ENCODE measurements around the gene BCORL1. TPM values are rescaled to one million over a fixed set of nuclear protein-coding genes. Genes with fewer than 3 reads are reported as not detected.

The BCORL1 gene
- total RNA-seq, 1 donor from 2014 or later = 10.3 TPM

GRCh38 chrX:130030826-130031225, 48.4 kb downstream of the BCORL1 start:
- H3K27me3 ChIP-seq = no peaks in the 10 kb centered on the region
- DNase-seq (ENCODE audit: low spot score in 2 of 2) = no peak
- no peak overlapping the region for H3K4me3 ChIP-seq
- H3K27ac ChIP-seq = no peak overlapping the region
- H3K9me3 ChIP-seq = no peaks in the 10 kb centered on the region
- H3K36me3 ChIP-seq = peaks cover 14 to 22% of the 10 kb centered on the region in 2 donors
- intact Hi-C loops (cut with DNase I) = no loop called here
- no peak for TF ChIP-seq CTCF (IDR thresholded peaks at IDR 0.05)
- no peaks in the 10 kb centered on the region for H3K4me1 ChIP-seq

GRCh38 chrX:130032552-130032951, 50.1 kb downstream of the BCORL1 start:
- intact Hi-C loops (cut with DNase I) = no loop called here
- no peak overlapping the region for H3K4me3 ChIP-seq
- H3K9me3 ChIP-seq = no peaks in the 10 kb centered on the region
- H3K36me3 ChIP-seq = peaks cover 24% of the 10 kb centered on the region in 2 donors
- DNase-seq (ENCODE audit: low spot score in 2 of 2) = no peak
- no peaks in the 10 kb centered on the region for H3K27me3 ChIP-seq
- no peak for TF ChIP-seq CTCF (IDR thresholded peaks at IDR 0.05)
- H3K4me1 ChIP-seq = no peaks in the 10 kb centered on the region
- no peak overlapping the region for H3K27ac ChIP-seq

- Histone ChIP-seq H3K27ac (no peak overlapping the region), H3K4me3 (no peak overlapping the region), H3K27me3 (no peaks in the 10 kb centered on the region), H3K9me3 (no peaks in the 10 kb centered on the region), H3K4me1 (no peaks in the 10 kb centered on the region), H3K36me3 (peaks cover 36 to 39% of the 10 kb centered on the region in 2 donors)
- DNase-seq (ENCODE audit: low spot score in 2 of 2) = no peak
- TF ChIP-seq CTCF (IDR thresholded peaks at IDR 0.05) = no peak
- intact Hi-C loops (cut with DNase I) = no loop called here
Observed at GRCh38 chrX:130034178-130034577, 51.7 kb downstream of the BCORL1 start.

- no peaks in the 10 kb centered on the region for H3K27me3 ChIP-seq
- no peak overlapping the region for H3K27ac ChIP-seq
- H3K36me3 ChIP-seq = peaks cover 42 to 50% of the 10 kb centered on the region in 2 donors
- intact Hi-C loops (cut with DNase I) = no loop called here
- no peaks in the 10 kb centered on the region for H3K4me1 ChIP-seq
- no peak overlapping the region for H3K4me3 ChIP-seq
- TF ChIP-seq CTCF (IDR thresholded peaks at IDR 0.05) = no peak
- no peak for DNase-seq (ENCODE audit: low spot score in 2 of 2)
- no peaks in the 10 kb centered on the region for H3K9me3 ChIP-seq
Observed at GRCh38 chrX:130039847-130040246, 57.4 kb downstream of the BCORL1 start.

- Histone ChIP-seq H3K4me1 (no peaks in the 10 kb centered on the region), H3K27ac (no peak overlapping the region), H3K36me3 (peaks cover 15 to 57% of the 10 kb centered on the region in 2 donors), H3K27me3 (no peaks in the 10 kb centered on the region), H3K4me3 (no peak overlapping the region), H3K9me3 (no peaks in the 10 kb centered on the region)
- intact Hi-C loops (cut with DNase I) = no loop called here
- TF ChIP-seq CTCF (IDR thresholded peaks at IDR 0.05) = no peak
- no peak for DNase-seq (ENCODE audit: low spot score in 2 of 2)
Observed at GRCh38 chrX:130047416-130047815, 65.0 kb downstream of the BCORL1 start.

- H3K36me3 ChIP-seq = peaks cover 22 to 65% of the 10 kb centered on the region in 2 donors
- no peak for TF ChIP-seq CTCF (IDR thresholded peaks at IDR 0.05)
- no peak overlapping the region for H3K4me3 ChIP-seq
- H3K27me3 ChIP-seq = no peaks in the 10 kb centered on the region
- intact Hi-C loops (cut with DNase I) = no loop called here
- H3K4me1 ChIP-seq = no peaks in the 10 kb centered on the region
- H3K27ac ChIP-seq = no peak overlapping the region
- DNase-seq (ENCODE audit: low spot score in 2 of 2) = no peak
- no peaks in the 10 kb centered on the region for H3K9me3 ChIP-seq
Observed at GRCh38 chrX:130048686-130049222, 66.3 kb downstream of the BCORL1 start.

All from ascending aorta (tissue), 2 donors.